Mucosa of rectum (tissue), 2 donors: Measurements from ENCODE around the gene ZNF292.
"Not testable (repeated sequence)": the region's sequence is repeated elsewhere in the genome, so short reads cannot be mapped to it uniquely, and the experiment has no call there.

Source experiments
- H3K27ac ChIP-seq, 2 donors: one replicate each; pipeline ENCODE4 v1.7.0; 2013; ENCODE audit warnings: inconsistent platforms in 2 of 2, low read depth in 2 of 2, low read length in 2 of 2
- H3K27me3 ChIP-seq, 2 donors: one replicate each; pipeline ENCODE4 v1.7.0; 2013; ENCODE audit warnings: low read length in 2 of 2; ENCODE audit not compliant: control insufficient read depth in 2 of 2, insufficient read depth in 2 of 2
- H3K36me3 ChIP-seq, 2 donors: one replicate each; pipeline ENCODE4 v1.7.0; 2013; ENCODE audit warnings: low read length in 2 of 2; ENCODE audit not compliant: control insufficient read depth in 2 of 2, insufficient read depth in 2 of 2
- H3K4me1 ChIP-seq, 2 donors: one replicate each; pipeline ENCODE4 v1.7.0; 2013; ENCODE audit warnings: low read length in 2 of 2, mild to moderate bottlenecking in 1 of 2; ENCODE audit not compliant: control insufficient read depth in 2 of 2, insufficient read depth in 2 of 2
- H3K4me3 ChIP-seq, 2 donors: one replicate each; pipeline ENCODE4 v1.7.0; 2013; ENCODE audit warnings: low read length in 2 of 2
- H3K9ac ChIP-seq, 2 donors: one replicate each; pipeline ENCODE4 v1.7.0; 2013; ENCODE audit warnings: low read length in 2 of 2, low read depth in 1 of 2, mild to moderate bottlenecking in 1 of 2
- H3K9me3 ChIP-seq, 2 donors: one replicate each; pipeline ENCODE4 v1.7.0; 2013; ENCODE audit warnings: low read length in 2 of 2; ENCODE audit not compliant: control insufficient read depth in 2 of 2
- donor health status: healthy.
- donor health status: Normal muscosa, but diverticular disease.

ZNF292 gene

DNA sequence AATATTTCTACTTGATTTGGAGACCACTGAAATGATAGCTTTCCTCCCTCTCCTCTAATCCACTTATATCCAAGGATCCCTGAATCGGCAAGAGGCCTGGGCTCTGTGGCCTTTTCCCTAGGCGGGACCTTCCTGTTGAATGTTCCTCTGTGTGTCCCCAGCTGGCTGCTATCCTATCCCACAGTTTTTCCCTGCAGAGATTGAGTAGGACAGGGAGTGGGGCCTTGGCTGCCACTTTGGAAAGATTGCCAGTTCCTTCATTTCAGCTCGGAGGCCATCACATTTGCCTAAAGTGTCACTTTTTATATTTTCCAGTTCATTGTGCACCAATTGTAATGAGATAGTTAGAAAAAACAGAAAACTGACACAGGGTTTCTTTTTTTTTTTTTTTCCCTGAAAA, 128.1 kb downstream of the ZNF292 start:
- Histone ChIP-seq H3K9me3 (no peaks in the 10 kb centered on the region), H3K27ac (no peak overlapping the region), H3K27me3 (no peaks in the 10 kb centered on the region), H3K36me3 (no peaks in the 10 kb centered on the region), H3K9ac (no peak overlapping the region), H3K4me1 (no peaks in the 10 kb centered on the region), H3K4me3 (no peak overlapping the region)

DNA sequence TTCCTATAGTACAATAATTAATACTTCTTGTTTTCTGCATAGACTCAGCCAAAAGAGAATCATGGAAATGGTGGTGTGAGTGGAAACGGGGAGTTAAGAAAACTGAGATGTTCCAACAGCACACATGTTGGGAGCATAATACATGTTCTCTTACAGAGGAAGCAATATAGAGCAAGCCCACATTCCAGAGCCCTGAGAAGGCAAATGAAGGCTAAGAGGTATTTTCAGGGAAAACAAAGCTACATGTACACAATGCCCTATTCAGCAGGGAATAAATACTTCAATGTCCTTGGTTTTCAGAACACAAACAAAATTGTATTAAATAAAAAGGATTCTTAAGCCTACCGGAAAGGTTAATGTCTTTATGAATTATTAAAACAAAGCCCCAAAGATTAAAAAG, 131.9 kb downstream of the ZNF292 start:
- no peak overlapping the region for H3K4me3 ChIP-seq
- H3K9me3 ChIP-seq: no peaks in the 10 kb centered on the region
- H3K27me3 ChIP-seq: no peaks in the 10 kb centered on the region
- no peak overlapping the region for H3K27ac ChIP-seq
- no peak overlapping the region for H3K9ac ChIP-seq
- H3K4me1 ChIP-seq: no peaks in the 10 kb centered on the region
- H3K36me3 ChIP-seq: no peaks in the 10 kb centered on the region

DNA sequence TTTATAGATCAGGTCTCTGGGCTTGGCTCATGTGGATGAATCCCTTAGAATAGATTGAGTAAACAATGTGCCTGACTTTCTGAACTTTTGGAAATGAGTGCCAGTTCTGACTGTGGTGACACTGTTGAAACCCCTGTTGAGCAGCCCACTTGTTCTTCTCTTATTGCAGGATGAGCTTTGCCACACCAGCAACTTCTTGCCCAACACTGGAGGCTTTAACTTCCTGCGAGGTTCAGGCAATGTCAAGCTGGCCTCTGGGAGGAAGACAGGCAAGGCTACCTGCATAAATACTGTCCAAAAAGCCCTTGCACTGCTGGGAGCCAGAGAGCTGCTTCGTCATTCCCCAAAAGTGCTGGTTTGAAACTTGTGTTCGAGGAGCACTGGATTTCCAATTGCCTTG, 134.2 kb downstream of the ZNF292 start:
- H3K9me3 ChIP-seq: no peaks in the 10 kb centered on the region
- H3K9ac ChIP-seq: no peak overlapping the region
- no peaks in the 10 kb centered on the region for H3K4me1 ChIP-seq
- H3K4me3 ChIP-seq: no peak overlapping the region
- no peaks in the 10 kb centered on the region for H3K27me3 ChIP-seq
- no peaks in the 10 kb centered on the region for H3K36me3 ChIP-seq
- H3K27ac ChIP-seq: no peak overlapping the region

DNA sequence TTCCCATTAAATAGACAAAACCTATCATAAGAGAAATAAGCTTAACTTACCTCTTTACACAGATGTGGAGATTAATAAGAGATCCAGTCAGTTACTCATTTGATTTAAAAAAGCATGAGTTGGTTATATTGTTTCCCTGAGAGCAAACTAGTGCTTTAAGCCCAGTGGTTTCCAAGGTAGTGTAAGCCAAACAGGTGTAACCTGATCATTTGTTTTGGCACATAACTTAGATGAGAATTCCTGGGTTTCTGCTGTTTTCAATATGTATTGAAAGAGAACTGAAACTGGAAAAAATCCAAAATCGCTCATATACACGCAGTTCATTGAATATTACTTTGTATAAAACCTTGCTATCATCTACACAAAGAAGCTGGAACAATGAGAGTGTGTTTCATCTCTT, 136.5 kb downstream of the ZNF292 start:
- Histone ChIP-seq H3K9me3 (no peaks in the 10 kb centered on the region), H3K9ac (no peak overlapping the region), H3K4me3 (no peak overlapping the region), H3K36me3 (no peaks in the 10 kb centered on the region), H3K4me1 (no peaks in the 10 kb centered on the region), H3K27ac (no peak overlapping the region), H3K27me3 (no peaks in the 10 kb centered on the region)

DNA sequence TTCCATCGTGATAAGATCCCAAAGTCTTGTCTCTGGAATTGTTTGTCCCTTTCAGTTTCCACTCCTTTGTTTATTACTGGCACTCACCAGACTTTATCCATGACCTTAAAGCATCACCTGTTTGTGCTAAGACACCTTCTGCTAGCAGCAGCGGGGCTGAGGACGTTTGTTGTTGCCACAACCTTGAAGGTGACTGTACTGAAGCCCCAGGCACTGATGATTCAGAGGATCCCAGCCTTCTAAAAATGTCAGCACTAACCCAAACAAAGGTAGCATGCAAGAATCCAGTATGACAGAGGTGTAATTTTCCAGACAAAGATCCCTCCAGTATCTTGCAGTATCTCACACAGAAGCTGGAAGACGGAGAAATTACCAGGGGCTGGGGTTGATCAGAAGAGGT, 138.2 kb downstream of the ZNF292 start:
- H3K9ac ChIP-seq: no peak overlapping the region
- H3K4me3 ChIP-seq: no peak overlapping the region
- H3K27ac ChIP-seq: no peak overlapping the region
- no peaks in the 10 kb centered on the region for H3K4me1 ChIP-seq
- H3K27me3 ChIP-seq: no peaks in the 10 kb centered on the region
- H3K9me3 ChIP-seq: no peaks in the 10 kb centered on the region
- no peaks in the 10 kb centered on the region for H3K36me3 ChIP-seq

DNA sequence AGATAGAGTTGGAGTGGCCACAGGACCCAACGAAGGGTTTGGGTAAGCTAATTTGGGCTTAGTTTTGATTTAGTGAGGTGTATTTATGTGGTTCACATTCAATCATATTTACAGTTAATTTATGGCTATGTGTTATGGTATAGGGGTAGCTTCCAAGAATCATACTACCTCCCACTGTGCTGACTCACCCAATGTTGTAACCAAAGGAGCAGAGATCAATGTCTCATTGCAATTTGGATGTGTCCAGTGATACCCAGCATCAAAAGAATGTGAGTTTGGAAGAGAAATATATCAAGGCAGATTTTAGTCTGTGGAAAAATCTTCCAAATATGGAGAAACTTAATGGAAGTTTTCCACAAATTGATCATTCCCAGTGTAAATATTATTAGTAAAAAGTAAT, 141.8 kb downstream of the ZNF292 start:
- Histone ChIP-seq H3K36me3 (no peaks in the 10 kb centered on the region), H3K9ac (no peak overlapping the region), H3K4me1 (no peaks in the 10 kb centered on the region), H3K4me3 (no peak overlapping the region), H3K9me3 (no peaks in the 10 kb centered on the region), H3K27ac (no peak overlapping the region), H3K27me3 (no peaks in the 10 kb centered on the region)

DNA sequence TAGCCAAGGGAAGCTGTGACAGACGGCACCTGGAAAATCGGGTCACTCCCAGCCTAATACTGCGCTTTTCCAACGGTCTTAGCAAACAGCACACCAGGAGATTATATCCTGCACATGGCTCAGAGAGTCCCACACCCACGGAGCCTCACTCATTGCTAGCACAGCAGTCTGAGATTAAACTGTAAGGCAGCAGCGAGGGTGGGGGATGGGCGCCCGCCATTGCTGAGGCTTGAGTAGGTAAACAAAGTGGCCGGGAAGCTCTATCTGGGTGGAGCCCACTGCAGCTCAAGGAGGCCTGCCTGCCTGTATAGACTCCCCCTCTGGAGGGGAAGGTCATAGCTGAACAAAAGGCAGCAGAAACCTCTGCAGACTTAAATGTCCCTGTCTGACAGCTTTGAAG, 145.9 kb downstream of the ZNF292 start:
- H3K9ac ChIP-seq, H3K27ac ChIP-seq, H3K4me3 ChIP-seq, H3K27me3 ChIP-seq, H3K9me3 ChIP-seq, H3K4me1 ChIP-seq, H3K36me3 ChIP-seq: not testable (repeated sequence)

DNA sequence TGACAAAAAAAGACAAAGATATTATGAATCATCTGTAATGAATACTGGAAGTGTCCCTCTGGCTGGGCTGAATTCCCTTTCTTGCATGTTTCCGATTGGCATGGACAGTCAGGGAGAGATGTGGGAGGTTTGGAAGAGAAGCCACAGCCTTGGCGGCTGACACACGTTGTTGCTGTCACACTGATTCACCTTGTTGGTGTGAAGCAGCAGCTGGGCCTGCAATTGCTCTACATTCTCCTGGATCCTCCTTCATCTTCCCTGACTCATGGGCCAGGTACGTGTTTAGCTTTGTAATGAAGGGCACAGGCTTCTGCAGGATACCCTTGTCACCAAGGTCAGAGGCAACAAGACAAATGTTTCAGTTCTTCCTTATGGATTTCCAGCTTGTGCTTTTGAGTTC, 153.6 kb downstream of the ZNF292 start:
- no peaks in the 10 kb centered on the region for H3K27me3 ChIP-seq
- H3K9ac ChIP-seq: no peak overlapping the region
- H3K36me3 ChIP-seq: no peaks in the 10 kb centered on the region
- H3K27ac ChIP-seq: no peak overlapping the region
- no peaks in the 10 kb centered on the region for H3K9me3 ChIP-seq
- H3K4me1 ChIP-seq: no peaks in the 10 kb centered on the region
- H3K4me3 ChIP-seq: no peak overlapping the region

DNA sequence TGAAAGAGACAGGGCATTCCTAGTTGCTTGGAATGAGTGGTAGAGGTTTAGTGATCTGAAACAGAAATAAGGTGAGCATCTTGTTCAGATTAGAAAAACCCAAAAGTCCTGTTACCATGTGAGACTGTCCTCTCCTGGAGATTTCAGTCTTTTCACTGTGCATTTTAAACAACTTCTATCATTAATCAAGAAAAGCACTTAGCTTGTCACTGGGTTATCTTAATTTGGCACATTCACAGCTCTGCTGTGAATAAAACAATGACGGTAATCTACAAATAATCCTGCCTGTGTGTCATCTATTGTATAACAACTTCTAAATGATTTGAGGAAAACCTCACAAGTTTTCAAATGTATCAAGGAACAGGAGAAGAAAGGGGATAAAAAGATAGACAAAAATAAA, 157.5 kb downstream of the ZNF292 start:
- no peak overlapping the region for H3K27ac ChIP-seq
- no peak overlapping the region for H3K9ac ChIP-seq
- H3K36me3 ChIP-seq: no peaks in the 10 kb centered on the region
- H3K9me3 ChIP-seq: no peaks in the 10 kb centered on the region
- H3K27me3 ChIP-seq: no peaks in the 10 kb centered on the region
- no peak overlapping the region for H3K4me3 ChIP-seq
- H3K4me1 ChIP-seq: no peaks in the 10 kb centered on the region
